HG02642 (cell line): ENCODE measurements around the gene ITPR1.

Source experiments
- ATAC-seq: cut with Tn5 transposase; IDR thresholded peaks from one replicate; pipeline ENCODE4 v1.9.1; 2021; ENCODE audit warnings: mild to moderate bottlenecking; ENCODE audit not compliant: unreplicated experiment, poor library complexity

Gene ITPR1

DNA sequence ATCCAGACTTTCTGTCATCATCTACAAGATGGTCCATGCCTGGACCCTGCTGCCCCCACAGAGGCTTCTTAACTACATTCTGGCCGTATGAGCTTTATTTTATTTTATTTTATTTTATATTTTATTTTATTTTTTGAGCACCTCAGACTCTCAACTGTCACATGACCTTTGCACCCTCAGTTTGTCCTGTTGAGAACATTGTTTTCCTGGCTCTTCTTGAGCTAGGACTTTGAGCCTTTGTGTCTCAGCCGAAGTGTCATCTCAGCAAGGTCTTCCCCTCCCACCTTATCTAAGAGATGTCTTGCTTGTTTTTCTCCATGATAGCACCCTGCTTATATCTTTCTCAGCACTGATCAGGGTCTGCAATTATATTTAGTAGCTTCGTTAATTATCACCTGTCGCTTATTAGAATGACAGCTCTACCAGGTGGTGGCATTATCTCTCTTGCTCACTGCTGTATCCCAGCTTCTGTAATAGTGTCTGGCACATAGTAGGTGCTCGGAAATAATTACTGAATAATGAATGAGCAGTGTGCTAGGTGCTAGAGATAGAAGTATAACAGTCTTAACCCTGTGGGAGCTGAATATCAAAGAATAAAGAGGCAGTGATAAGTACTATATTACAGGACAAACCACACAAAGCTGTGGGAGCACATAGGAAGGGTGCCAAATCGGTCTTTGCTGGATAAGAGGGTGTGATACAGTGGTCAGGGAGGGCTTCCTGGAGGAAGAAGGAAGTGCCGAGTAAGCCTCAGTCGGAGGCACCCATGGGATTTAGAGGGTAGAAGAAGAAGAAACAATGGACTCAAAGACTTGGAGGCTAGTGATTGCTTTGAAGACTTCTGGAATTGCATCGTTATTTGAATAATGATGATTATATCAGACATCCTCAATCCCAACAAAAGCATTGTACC is 136.2 kb downstream of the ITPR1 start:
- no peak for ATAC-seq

DNA sequence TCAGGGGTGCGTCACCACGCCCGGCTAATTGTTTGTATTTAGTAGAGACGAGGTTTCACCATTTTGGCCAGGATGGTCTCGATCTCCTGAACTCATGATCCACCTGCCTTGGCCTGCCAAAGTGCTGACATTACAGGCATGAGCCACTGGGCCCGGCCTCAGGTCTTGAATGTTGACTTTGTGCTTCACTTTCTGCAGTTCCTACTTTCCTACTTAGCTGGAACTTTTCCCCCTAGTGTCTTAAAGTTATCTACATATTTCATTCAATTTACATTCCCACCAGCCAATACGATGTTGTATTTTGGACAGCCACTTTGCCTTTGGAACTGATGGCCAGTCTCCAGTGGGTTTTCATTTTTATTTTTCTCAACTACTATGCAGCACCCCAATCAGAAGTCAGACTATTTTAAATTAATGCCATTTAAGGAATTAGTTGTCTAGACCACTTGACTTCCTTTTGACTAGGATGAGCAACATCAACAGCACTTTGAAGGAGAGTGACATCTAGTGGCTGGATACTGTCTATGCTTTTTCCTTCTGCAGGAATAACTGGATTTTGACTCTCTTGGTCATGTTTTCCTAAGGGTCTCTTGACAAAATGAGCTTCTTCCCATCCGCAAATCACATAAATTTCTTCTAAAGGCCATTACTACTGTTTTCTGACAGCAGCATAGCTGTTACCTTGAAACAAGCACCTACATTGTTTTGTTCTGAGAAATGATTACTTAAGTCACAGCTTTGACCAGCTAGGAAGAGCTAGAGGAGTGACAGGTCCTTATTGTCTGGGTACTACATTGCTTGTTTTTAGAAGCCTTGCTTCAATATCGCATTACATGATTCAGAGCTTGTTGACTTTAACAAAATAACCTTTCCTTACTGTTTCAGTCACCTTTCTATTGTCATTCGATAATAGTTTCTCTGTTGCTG is 140.2 kb downstream of the ITPR1 start:
- peak; percentile 55 for ATAC-seq

DNA sequence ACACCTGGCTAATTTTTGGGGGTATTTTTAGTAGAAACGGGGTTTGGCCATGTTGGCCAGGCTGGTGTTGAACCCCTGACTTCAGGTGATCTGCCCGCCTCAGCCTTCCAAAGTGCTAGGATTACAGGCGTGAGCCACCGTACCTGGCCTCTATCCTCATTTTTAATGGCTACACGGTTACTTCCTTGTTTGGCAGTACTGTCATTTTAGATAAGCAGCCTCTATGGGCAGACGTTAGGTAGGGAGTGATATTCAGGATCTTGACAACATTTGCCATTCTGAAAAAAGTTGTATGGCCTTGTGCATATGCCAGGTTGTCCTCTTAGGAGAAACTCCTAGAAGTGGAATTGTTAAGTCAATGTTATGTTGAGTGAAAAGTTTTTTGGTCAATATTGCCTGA is 141.7 kb downstream of the ITPR1 start:
- no peak for ATAC-seq

GRCh38 chr3:4637265-4637664 is 144.1 kb downstream of the ITPR1 start:
- no peak for ATAC-seq

DNA sequence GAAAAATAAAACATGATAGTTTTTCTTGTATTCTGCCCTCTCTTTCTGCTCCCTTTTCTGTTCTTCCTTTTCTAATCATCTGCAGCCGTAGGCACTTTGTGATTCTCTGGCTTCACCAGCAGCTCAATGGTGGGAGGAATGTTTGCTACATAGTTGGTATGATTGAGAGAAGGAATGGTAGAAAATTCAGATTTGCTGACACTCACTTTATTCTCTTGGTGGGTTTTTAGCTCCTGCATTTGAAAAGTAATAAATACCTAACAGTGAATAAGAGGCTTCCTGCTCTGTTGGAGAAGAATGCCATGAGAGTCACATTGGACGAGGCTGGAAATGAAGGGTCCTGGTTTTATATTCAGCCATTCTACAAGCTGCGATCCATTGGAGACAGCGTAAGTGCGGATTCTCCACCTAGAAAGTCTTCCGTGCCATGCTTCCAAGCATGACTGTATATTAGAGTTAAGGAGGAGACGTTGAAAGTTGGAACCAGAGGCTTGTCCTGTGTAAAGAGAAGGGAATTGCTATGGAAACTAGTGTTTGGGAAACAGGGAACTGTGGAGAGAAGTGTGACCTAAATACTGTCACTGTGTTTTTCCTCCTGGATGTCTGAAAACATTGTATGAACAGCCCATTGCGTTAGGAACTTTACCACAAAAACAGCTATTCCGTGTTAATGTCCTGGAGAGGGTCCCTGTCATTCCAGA is 148.9 kb downstream of the ITPR1 start:
- no peak for ATAC-seq

GRCh38 chr3:4642611-4643010 is 149.5 kb downstream of the ITPR1 start:
- no peak for ATAC-seq

- ATAC-seq, result no peak
Observed at GRCh38 chr3:4643904-4644547, 150.9 kb downstream of the ITPR1 start.

- no peak for ATAC-seq
Observed at GRCh38 chr3:4644951-4645350, 151.8 kb downstream of the ITPR1 start.

GRCh38 chr3:4645468-4645867 is 152.3 kb downstream of the ITPR1 start:
- no peak for ATAC-seq

- no peak for ATAC-seq
Observed at GRCh38 chr3:4647411-4647810, 154.3 kb downstream of the ITPR1 start.

- ATAC-seq, result no peak
Observed at GRCh38 chr3:4655145-4656045, 162.2 kb downstream of the ITPR1 start.

DNA sequence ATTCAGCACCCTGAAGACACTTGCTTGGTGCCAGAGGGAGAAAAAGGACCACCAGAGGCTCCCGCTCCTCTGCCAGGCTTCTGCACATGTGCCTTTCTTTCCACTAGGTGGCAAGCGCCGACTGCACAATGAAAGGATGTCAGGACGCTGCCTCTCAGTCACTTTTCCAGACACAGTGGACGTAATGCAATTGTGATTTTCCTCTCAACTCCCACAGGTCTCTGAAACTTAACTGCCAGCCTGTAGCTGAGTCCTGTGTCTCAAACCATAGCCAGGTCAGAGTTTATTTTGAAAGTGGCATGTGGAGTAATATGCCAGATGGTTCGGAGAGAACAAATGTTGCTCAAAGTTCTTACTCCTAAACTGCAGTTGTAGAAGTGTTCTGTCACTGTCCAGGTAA is 162.9 kb downstream of the ITPR1 start:
- no peak for ATAC-seq

DNA sequence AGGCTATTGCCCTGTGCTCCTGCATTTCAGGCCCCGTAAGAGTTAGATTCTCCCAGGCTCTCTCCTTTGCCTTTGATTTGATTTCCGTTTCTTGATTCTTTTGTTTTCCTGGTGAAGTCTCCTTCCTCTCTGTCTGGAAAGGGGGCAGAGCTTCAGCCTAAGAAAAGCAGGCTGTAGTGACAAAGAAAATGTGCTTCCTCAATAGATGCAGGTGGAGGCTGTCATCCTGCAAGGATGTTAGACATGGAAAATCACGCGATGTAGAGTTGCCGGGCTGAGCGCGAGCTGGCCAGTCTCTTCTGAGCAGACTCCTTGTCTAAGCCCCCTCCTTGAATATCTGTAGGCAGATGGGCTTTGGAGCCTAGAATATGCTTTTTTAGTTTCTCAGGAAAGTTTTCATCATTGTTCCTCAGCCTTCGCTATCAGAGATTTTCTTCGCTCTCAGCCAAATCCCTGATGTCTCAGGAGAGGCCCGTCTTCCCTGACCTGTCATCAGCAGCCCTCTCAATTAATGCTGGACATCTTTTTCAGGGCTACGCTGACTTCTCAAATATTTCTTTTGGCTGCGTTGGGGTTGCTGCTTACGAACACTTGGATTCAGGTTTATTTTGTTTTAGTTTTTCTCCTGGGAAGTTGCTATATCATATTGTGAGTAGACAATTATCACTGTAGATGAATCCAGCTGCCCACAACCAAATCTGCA is 163.6 kb downstream of the ITPR1 start:
- ATAC-seq, result no peak

- ATAC-seq, result no peak
Observed at GRCh38 chr3:4660936-4661335, 167.8 kb downstream of the ITPR1 start.

DNA sequence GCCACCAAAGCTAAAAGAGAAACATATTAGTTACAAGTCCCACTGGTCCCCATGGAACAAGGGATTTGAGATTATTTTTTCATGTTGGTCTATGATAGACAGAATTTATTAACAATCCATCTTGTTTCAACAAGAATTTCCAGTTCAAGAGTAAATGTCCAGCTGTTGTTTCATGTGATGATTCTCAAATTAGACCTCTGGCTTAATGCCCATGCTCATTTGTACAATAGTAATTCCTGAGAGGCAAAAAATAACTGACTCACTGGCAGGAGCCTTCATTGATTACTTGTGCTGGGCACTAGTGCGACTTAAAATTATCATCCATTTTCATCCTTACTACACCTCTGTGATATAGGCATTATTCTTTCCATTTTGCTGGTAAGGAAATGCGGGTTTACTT is 171.3 kb downstream of the ITPR1 start:
- ATAC-seq, result no peak

GRCh38 chr3:4665197-4665596 is 172.0 kb downstream of the ITPR1 start:
- no peak for ATAC-seq

- ATAC-seq, result no peak
Observed at GRCh38 chr3:4666071-4666470, 172.9 kb downstream of the ITPR1 start.

- ATAC-seq, result no peak
Observed at GRCh38 chr3:4670352-4670751, 177.2 kb downstream of the ITPR1 start.
